NCI-H2107 treated with DMSO at 0.1 percent for 48 hours (cell line): ENCODE data around the gene RAB1B.
"Not testable (repeated sequence)": the region's sequence is repeated elsewhere in the genome, so short reads cannot be mapped to it uniquely, and the experiment has no call there.

Source experiments
- DNase-seq: peaks from one replicate; lab custom pipeline; 2025; ENCODE audit not compliant: unreplicated experiment; lab: John Stamatoyannopoulos, UW

Gene RAB1B

GRCh38 chr11:66266378-66267038, 1.9 kb upstream of the RAB1B start:
- DNase-seq = no peak

DNA sequence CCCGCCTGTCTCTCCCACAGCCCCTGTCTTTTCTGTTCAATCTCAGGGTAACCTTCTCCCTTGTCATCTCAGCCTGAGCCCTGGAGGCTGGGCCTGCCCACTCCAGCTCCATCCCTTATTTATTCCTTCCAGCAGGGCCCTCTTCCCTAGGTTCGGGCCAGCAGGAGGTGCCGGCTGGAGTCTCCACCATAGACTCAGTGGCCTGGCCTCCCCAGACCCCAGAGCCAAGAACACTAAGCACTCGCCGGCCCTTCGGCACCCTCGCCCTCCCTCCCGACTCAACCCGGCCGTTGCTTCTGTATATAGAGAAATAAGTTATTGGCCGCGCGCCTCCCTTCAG, 1.4 kb upstream of the RAB1B start:
- no peak for DNase-seq

- DNase-seq = no peak
These were observed 828 bp upstream of the RAB1B start for GRCh38 chr11:66267379-66268243.

GRCh38 chr11:66268952-66269905, 790 bp downstream of the RAB1B start:
- no peak for DNase-seq

DNA sequence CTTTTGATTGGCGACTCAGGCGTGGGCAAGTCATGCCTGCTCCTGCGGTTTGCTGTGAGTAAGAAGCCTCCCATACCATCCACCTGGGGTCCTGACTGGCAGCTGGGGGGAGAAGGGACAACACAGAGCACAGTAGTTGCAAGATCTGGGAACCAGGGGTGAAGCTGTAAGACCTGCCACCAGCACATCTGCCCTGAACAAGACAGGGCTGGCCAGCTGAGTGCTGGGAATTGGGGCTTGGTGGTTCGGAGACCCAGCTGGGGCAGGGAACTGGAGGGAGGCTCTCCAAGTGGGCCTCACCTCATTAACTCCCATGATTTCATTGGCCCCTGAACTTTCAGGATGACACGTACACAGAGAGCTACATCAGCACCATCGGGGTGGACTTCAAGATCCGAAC, 3.4 kb downstream of the RAB1B start:
- no peak for DNase-seq

DNA sequence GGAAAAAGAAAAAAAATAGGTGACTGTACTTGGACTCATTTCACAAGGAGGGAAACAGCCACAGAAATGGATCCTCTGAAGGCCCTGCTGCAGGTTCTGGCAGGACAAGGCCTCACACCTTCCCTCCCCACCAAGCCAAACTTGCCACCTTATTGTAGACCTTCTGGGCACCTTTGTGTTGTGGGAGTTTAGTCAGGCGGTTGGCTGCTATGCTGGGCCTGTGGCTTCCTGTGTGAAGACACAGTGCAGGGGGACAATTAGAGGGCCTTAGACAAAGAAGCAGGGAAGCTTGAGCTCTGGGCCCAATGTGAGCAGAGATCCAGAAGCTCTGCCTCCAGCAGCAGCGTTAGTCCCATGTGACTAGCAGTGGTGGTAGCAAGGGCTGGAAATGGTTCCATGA, 4.2 kb downstream of the RAB1B start:
- no peak for DNase-seq

DNA sequence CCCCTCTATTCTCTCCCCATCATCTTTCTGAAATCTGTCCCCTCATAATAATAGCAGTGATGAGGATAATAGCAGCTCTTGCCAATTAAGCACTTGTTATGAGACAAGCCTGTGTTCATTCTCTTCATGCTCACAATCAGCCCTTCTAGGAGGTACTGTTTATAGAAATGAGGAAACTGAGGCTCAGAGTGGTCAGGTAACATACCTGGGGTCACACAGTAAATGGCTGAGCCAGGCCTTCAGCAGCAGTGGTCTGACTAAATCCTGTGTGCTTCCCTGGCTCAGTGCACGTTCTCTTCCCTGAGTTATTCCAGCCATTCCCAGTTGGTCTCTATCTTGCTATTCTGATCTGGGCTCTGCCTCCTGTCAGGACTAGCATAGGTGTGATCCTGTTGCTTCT, 5.8 kb downstream of the RAB1B start:
- no peak for DNase-seq

GRCh38 chr11:66275396-66275795, 7.0 kb downstream of the RAB1B start:
- DNase-seq = no peak

- no peak for DNase-seq
These were observed 7.7 kb downstream of the RAB1B start for GRCh38 chr11:66275984-66276612.

DNA sequence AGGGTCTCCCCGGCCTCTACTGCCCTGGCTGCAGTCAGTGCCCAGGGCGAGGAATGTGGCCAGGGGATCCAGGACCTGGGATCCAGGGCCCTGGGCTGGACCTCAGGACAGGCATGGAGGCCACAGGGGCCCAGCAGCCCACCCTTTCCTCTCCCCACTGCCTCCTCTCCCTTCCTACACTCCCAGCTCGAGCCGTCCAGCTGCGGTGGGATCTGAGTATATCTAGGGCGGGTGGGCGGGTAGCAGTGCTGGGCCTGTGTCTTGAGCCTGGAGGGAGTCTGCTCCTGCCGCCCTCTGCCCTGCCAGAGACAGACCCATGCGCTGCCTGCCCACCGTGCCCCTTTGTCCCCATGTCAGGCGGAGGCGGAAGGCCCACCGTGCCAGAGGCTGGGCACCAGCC, 8.2 kb downstream of the RAB1B start:
- DNase-seq = not testable (repeated sequence)

GRCh38 chr11:66277064-66277463, 8.6 kb downstream of the RAB1B start:
- DNase-seq = not testable (repeated sequence)

DNA sequence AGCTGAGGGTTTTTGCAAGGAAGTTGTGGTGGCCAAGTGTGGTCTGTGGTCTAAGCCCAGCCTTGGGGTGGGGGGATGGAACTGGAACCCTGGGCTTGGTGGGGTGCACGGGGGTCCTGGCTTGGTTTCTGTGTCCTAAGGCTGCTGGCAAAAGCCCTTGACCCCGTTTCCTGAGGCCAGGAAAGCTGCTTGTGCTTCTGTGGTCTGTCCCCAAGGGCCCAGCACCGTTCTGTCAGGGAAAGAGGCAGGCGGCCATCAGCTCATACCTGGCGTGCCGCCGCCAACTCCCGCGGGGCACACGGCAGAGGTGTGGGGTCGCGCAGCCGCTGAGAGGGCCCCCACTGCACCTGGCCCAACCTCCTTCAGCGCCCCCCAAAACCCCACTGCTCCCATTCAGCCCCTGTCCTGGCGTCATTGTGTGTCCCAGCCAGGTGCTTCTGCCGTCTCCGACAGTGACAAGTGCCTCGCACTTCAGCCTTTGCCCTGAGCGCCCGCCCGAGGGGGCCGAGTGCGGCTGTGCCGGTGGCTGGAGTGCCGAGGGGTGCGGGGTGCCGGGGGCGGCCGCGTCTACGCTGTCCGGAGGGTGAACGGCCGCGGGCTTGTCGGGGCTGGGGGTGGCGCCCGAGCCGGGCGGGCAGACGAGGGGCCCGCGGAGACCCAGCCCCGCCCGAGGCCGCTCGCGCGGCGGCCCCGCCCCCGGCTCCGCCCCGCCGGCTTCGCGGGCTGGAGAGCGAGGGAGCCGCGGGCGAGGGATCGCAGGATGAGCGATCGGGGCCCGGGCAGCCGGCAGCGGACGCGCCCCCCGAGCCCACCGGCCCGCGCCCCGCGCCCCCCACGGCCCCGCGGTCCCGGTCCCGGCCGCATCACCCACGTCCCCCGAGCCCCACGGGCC, 9.3 kb downstream of the RAB1B start, which contains the start of gene CNIH2:
CNIH2 (plus strand) TSS at position 705 of the 892 bp plus-strand sequence. CDS start 282 bp downstream, outside the sequence.
- DNase-seq = no peak

- DNase-seq = no peak
These were observed 10.1 kb downstream of the RAB1B start for GRCh38 chr11:66278363-66279091.

DNA sequence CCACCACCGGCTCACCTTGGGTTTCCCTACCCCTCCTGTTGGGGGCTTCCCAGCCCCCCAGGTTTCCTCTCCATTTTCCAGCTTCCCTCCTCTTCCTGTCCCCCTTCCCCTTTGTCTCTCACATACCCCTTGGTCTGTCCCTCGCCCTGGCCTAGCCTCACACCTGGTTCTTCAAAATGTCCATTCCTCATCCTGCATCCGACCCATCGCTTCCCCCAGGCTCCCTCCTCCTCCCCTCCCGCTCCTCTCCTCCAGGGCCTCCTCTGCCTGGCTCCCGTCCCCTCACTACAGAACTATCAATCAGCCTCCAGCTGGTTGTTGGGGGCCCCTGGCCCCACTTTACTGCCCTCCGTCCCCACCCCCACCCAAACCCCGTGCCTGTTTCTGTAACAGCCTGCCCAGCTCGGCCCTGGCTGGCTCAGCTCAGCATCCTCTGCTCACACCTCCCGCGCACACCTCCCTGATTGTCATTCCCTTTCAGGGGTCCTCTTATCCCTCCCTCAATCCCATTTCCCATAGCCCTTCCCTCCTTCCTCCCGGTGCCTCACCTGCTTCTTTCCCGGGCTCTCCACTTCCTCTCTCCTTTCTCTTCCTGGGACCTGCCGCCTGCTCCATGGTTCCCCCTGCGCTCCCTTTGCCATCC, 10.8 kb downstream of the RAB1B start:
- no peak for DNase-seq

DNA sequence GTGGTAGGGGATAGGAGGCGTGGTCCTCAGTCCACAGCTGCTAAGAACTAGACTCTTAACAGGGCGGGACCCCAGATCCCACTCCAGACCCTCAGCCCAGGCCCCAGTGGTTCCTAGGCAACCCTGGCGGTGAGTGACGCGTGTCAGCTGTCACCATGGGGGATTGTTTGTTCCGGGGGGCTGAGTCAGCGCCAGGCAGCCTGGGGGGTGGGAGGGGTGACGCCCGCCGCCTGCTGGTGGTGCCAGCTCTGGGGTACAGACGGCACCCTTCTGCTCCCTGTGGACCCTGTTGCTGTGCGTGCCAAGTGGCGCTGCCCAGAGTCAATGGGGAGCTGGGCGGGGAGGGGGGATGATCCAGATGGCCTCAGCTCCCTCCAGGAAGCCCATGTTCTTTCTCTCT, 12.0 kb downstream of the RAB1B start:
- no peak for DNase-seq

DNA sequence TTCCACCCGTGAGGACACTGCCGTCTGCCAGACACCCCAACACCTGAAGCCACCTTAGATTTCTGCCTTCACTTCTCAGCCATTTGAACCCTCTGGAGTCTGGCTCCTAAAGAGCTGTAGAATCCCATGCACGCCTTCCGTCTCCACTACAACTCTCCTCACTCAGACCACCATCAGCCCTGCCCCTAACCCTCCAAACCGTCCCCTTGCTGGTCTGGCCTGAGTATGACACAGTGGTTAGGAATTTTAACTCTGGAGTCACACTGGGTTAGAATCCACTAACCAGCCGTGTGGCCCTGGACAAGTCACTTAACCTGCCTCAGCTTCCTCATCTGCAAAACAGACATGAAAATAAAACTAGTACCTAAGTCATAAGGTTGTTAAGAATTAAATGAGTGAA, 12.6 kb downstream of the RAB1B start:
- no peak for DNase-seq

DNA sequence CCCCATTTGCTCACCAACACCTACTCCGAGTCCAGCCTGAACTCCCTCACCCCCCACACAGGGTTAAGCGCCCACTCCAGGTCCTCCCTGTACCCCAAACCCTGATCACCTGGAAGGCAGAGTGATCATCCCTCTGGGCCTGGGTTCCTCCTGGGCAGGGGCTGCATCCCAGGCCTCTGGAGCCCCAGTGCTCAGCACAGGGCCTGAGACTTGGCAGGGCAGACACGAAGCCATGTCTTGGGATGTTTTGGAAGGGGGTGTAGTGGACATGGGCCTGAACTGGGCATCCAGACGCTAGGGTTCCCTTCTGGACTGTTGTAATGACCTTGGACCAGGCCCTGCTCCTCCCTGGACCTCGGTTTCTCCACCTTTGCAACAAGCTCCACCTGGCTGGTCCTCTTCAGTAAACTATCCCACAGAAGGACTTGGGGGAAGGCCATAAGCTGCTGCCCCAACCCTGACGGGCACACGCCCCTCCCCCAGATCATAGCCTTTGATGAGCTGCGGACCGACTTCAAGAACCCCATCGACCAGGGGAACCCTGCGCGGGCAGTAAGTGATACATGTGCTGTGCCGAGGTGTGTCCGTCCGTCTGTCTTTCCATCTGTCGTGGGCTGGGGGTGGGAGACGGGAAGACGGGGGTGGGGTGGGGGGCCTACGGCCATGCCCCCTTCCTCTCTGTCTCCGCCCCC, 13.5 kb downstream of the RAB1B start:
- DNase-seq = no peak
